Measurements from ENCODE around the gene RAPGEF5. TPM values are rescaled to one million over a fixed set of nuclear protein-coding genes. Genes with fewer than 3 reads are reported as not detected.

Gene RAPGEF5
- total and polyA plus RNA-seq, 2 experiments from 2014 or later = 0.11 to 0.86 TPM

GRCh38 chr7:22167482-22167881 is 189.5 kb downstream of the RAPGEF5 start:
- Histone ChIP-seq H3F3A (ENCODE audit: insufficient read depth) (no peaks in the 10 kb centered on the region), H3K9ac (no peak overlapping the region), H3K9me3 (ENCODE audit: low read depth) (no peaks in the 10 kb centered on the region), H3K27me3 (replicated peaks; ENCODE audit: insufficient read depth) (no peaks in the 10 kb centered on the region), H3K27ac (no peak overlapping the region), H3K36me3 (ENCODE audit: low read depth) (no peaks in the 10 kb centered on the region), H3K9me2 (ENCODE audit: insufficient read depth) (no peaks in the 10 kb centered on the region), H2AFZ (no peak overlapping the region), H3K79me2 (ENCODE audit: insufficient read depth) (no peaks in the 10 kb centered on the region), H4K20me1 (ENCODE audit: insufficient read depth) (no peaks in the 10 kb centered on the region), H3K4me1 (ENCODE audit: insufficient read depth) (no peaks in the 10 kb centered on the region), H3K4me3 (no peak overlapping the region), H3K4me2 (ENCODE audit: unreplicated experiment) (no peak overlapping the region)
- TF ChIP-seq EZH2 (IDR thresholded peaks at IDR 0.05; ENCODE audit: insufficient read depth, poor library complexity, severe bottlenecking) (no peak), EZH2phosphoT487 (IDR thresholded peaks at IDR 0.05; ENCODE audit: insufficient read depth, low read depth) (no peak)
- DNase-seq = no peak
- WGBS, 2 experiments (ENCODE audit: low coverage in 1 of 2, low lambda C conversion rate in 2 of 2, missing lambda C conversion rate in 2 of 2) = 63 to 70% methylated on average over 1 of the region's 1 CpG
- in situ Hi-C loops (cut with MboI) = no loop called here

GRCh38 chr7:22166928-22167327 is 190.0 kb downstream of the RAPGEF5 start:
- WGBS, 2 experiments (ENCODE audit: low coverage in 1 of 2, low lambda C conversion rate in 2 of 2, missing lambda C conversion rate in 2 of 2) = 31 to 33% methylated on average over 2 of the region's 2 CpGs

GRCh38 chr7:22159341-22159740 is 197.6 kb downstream of the RAPGEF5 start:
- Histone ChIP-seq H3K4me2 (ENCODE audit: unreplicated experiment) (no peak overlapping the region), H3K9me3 (ENCODE audit: low read depth) (no peaks in the 10 kb centered on the region), H3K9ac (no peak overlapping the region), H3K4me3 (no peak overlapping the region), H3F3A (ENCODE audit: insufficient read depth) (peaks cover 16% of the 10 kb centered on the region; the same call in 1 of the 2 replicates), H2AFZ (no peak overlapping the region), H3K4me1 (ENCODE audit: insufficient read depth) (peaks cover 8% of the 10 kb centered on the region; the same call in 1 of the 2 replicates), H3K27me3 (replicated peaks; ENCODE audit: insufficient read depth) (no peaks in the 10 kb centered on the region), H3K9me2 (ENCODE audit: insufficient read depth) (no peaks in the 10 kb centered on the region), H4K20me1 (ENCODE audit: insufficient read depth) (no peaks in the 10 kb centered on the region), H3K36me3 (ENCODE audit: low read depth) (no peaks in the 10 kb centered on the region), H3K27ac (no peak overlapping the region), H3K79me2 (ENCODE audit: insufficient read depth) (no peaks in the 10 kb centered on the region)
- DNase-seq = no peak
- in situ Hi-C loops (cut with MboI) = no loop called here
- WGBS, 2 experiments (ENCODE audit: low coverage in 1 of 2, low lambda C conversion rate in 2 of 2, missing lambda C conversion rate in 2 of 2) = 48 to 50% methylated on average over 2 of the region's 2 CpGs
- TF ChIP-seq EZH2 (IDR thresholded peaks at IDR 0.05; ENCODE audit: insufficient read depth, poor library complexity, severe bottlenecking) (no peak), EZH2phosphoT487 (IDR thresholded peaks at IDR 0.05; ENCODE audit: insufficient read depth, low read depth) (no peak)

More at GRCh38 chr7:22166928-22167327, 190.0 kb downstream of the RAPGEF5 start:
- TF ChIP-seq EZH2 (IDR thresholded peaks at IDR 0.05; ENCODE audit: insufficient read depth, poor library complexity, severe bottlenecking) (no peak), EZH2phosphoT487 (IDR thresholded peaks at IDR 0.05; ENCODE audit: insufficient read depth, low read depth) (no peak)
- Histone ChIP-seq H2AFZ (no peak overlapping the region), H3K9me2 (ENCODE audit: insufficient read depth) (no peaks in the 10 kb centered on the region), H3K36me3 (ENCODE audit: low read depth) (no peaks in the 10 kb centered on the region), H3K9ac (no peak overlapping the region), H3K27me3 (replicated peaks; ENCODE audit: insufficient read depth) (no peaks in the 10 kb centered on the region), H3K4me3 (no peak overlapping the region), H4K20me1 (ENCODE audit: insufficient read depth) (no peaks in the 10 kb centered on the region), H3K4me1 (ENCODE audit: insufficient read depth) (no peaks in the 10 kb centered on the region), H3F3A (ENCODE audit: insufficient read depth) (no peaks in the 10 kb centered on the region), H3K79me2 (ENCODE audit: insufficient read depth) (no peaks in the 10 kb centered on the region), H3K9me3 (ENCODE audit: low read depth) (no peaks in the 10 kb centered on the region), H3K27ac (no peak overlapping the region), H3K4me2 (ENCODE audit: unreplicated experiment) (no peak overlapping the region)
- in situ Hi-C loops (cut with MboI) = no loop called here
- DNase-seq = no peak

GRCh38 chr7:22157552-22157951 is 199.4 kb downstream of the RAPGEF5 start:
- no peaks in the 10 kb centered on the region for H3K36me3 ChIP-seq (ENCODE audit: low read depth)
- in situ Hi-C loops (cut with MboI) = no loop called here
- TF ChIP-seq EZH2phosphoT487 (IDR thresholded peaks at IDR 0.05; ENCODE audit: insufficient read depth, low read depth) (no peak), EZH2 (IDR thresholded peaks at IDR 0.05; ENCODE audit: insufficient read depth, poor library complexity, severe bottlenecking) (no peak)
- H3K9ac ChIP-seq = no peak overlapping the region
- H2AFZ ChIP-seq = no peak overlapping the region
- no peaks in the 10 kb centered on the region for H3K9me3 ChIP-seq (ENCODE audit: low read depth)
- H4K20me1 ChIP-seq (ENCODE audit: insufficient read depth) = no peaks in the 10 kb centered on the region
- no peaks in the 10 kb centered on the region for H3K79me2 ChIP-seq (ENCODE audit: insufficient read depth)
- H3K27me3 ChIP-seq (replicated peaks; ENCODE audit: insufficient read depth) = no peaks in the 10 kb centered on the region
- H3K4me3 ChIP-seq = no peak overlapping the region
- no peak for DNase-seq
- H3K4me1 ChIP-seq (ENCODE audit: insufficient read depth) = peaks cover 8% of the 10 kb centered on the region; the same call in 1 of the 2 replicates
- H3K4me2 ChIP-seq (ENCODE audit: unreplicated experiment) = no peak overlapping the region
- no peaks in the 10 kb centered on the region for H3K9me2 ChIP-seq (ENCODE audit: insufficient read depth)
- 91 to 94% methylated on average over 9 of the region's 9 CpGs for WGBS, 2 experiments (ENCODE audit: low coverage in 1 of 2, low lambda C conversion rate in 2 of 2, missing lambda C conversion rate in 2 of 2)
- H3K27ac ChIP-seq = no peak overlapping the region
- peaks cover 16% of the 10 kb centered on the region; the same call in 1 of the 2 replicates for H3F3A ChIP-seq (ENCODE audit: insufficient read depth)

DNA sequence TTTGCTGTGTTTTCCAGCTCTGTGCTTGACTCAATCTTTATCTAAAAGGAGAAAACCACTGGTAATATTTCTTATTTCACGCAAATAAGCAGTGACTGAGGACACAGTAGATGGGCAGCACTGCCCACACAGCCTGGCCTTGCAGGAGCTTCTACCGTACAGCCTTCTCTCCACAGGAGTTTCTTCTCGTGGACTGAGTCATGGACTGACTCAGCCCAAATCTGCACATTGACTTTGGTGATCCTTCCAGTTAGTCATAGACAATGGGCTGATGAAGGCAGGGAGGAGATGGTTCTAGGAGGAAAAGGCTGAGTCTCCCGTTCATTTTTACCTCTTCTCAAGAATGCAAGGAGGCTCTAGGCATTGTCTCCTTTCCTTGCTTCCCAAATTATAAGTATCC is 200.7 kb downstream of the RAPGEF5 start:
- peak; percentile 91 for DNase-seq
- no peak overlapping the region for H3K27ac ChIP-seq
- no peak overlapping the region for H3K9ac ChIP-seq

More for the DNA sequence above, 200.7 kb downstream of the RAPGEF5 start:
- Histone ChIP-seq H3K4me1 (ENCODE audit: insufficient read depth) (peaks cover 8% of the 10 kb centered on the region; the same call in 1 of the 2 replicates), H4K20me1 (ENCODE audit: insufficient read depth) (no peaks in the 10 kb centered on the region), H3K36me3 (ENCODE audit: low read depth) (no peaks in the 10 kb centered on the region), H3F3A (ENCODE audit: insufficient read depth) (peaks cover 16% of the 10 kb centered on the region; the same call in 1 of the 2 replicates), H3K27me3 (replicated peaks; ENCODE audit: insufficient read depth) (no peaks in the 10 kb centered on the region), H3K9me3 (ENCODE audit: low read depth) (no peaks in the 10 kb centered on the region), H3K9me2 (ENCODE audit: insufficient read depth) (no peaks in the 10 kb centered on the region), H3K4me3 (no peak overlapping the region), H2AFZ (no peak overlapping the region), H3K4me2 (ENCODE audit: unreplicated experiment) (no peak overlapping the region), H3K79me2 (ENCODE audit: insufficient read depth) (no peaks in the 10 kb centered on the region)
- TF ChIP-seq EZH2 (IDR thresholded peaks at IDR 0.05; ENCODE audit: insufficient read depth, poor library complexity, severe bottlenecking) = no peak
- no peak for TF ChIP-seq EZH2phosphoT487 (IDR thresholded peaks at IDR 0.05; ENCODE audit: insufficient read depth, low read depth)
- WGBS, 2 experiments (ENCODE audit: low coverage in 1 of 2, low lambda C conversion rate in 2 of 2, missing lambda C conversion rate in 2 of 2) = 13 to 15% methylated on average over 4 of the region's 4 CpGs
- in situ Hi-C loops (cut with MboI) = no loop called here
